Sigmoid colon (tissue), 4 donors: Measurements from ENCODE around the gene TOMM6.
"Not testable (repeated sequence)": the region's sequence is repeated elsewhere in the genome, so short reads cannot be mapped to it uniquely, and the experiment has no call there.

Experiments used
- CTCF ChIP-seq, 4 experiments: fragments of 450-650 bp in 3 of 4; fragments of 200-600 bp in 1 of 4; IDR thresholded peaks; one replicate each; pipeline ENCODE4 v1.5.1; 2016 to 2019; ENCODE audit warnings: antibody characterized with exemption in 4 of 4, mild to moderate bottlenecking in 3 of 4, moderate library complexity in 2 of 4
- EP300 ChIP-seq, 4 donors: sonication (generic); formaldehyde crosslinking; IDR thresholded peaks; one replicate each; pipeline ENCODE4 v1.6.1; 2017; ENCODE audit warnings: antibody characterized with exemption in 4 of 4
- POLR2A ChIP-seq, 2 donors: fragments of 450-650 bp; IDR thresholded peaks; one replicate each; pipeline ENCODE4 v1.6.1; 2016; ENCODE audit warnings: antibody characterized with exemption in 2 of 2, mild to moderate bottlenecking in 2 of 2, moderate library complexity in 2 of 2
- POLR2AphosphoS5 ChIP-seq, 4 donors: sonication (generic); formaldehyde crosslinking; IDR thresholded peaks; one replicate each; pipeline ENCODE4 v1.6.1; 2017; ENCODE audit warnings: antibody characterized with exemption in 4 of 4

- not testable (repeated sequence) for TF ChIP-seq POLR2A, CTCF, EP300, POLR2AphosphoS5 (IDR thresholded peaks at IDR 0.05)
Measured at GRCh38 chr6:41811946-41812345, 24.5 kb downstream of the TOMM6 start.
